Activated CD4-positive, CD25-positive, alpha-beta regulatory T cell (primary cell): ENCODE measurements around the gene NDUFC2.
"Not testable (repeated sequence)": the region's sequence is repeated elsewhere in the genome, so short reads cannot be mapped to it uniquely, and the experiment has no call there.

Experiments used
- DNase-seq, 4 experiments: peaks; one replicate each; lab custom pipeline; 2025; lab: John Stamatoyannopoulos, UW

The NDUFC2 gene

GRCh38 chr11:78054971-78055370, 24.7 kb downstream of the NDUFC2 start:
- no peak for DNase-seq

- no peak for DNase-seq
These were observed 28.5 kb downstream of the NDUFC2 start for GRCh38 chr11:78050964-78051831.

- no peak for DNase-seq
These were observed 30.3 kb downstream of the NDUFC2 start for GRCh38 chr11:78049348-78049747.

GRCh38 chr11:78048561-78048960, 31.1 kb downstream of the NDUFC2 start:
- no peak for DNase-seq

- no peak for DNase-seq
These were observed 33.2 kb downstream of the NDUFC2 start for GRCh38 chr11:78046486-78046854.

- DNase-seq, result peak; percentile 59 to 71 (median 62)
These were observed 33.7 kb downstream of the NDUFC2 start for GRCh38 chr11:78045851-78046485.

GRCh38 chr11:78044706-78045105, 35.0 kb downstream of the NDUFC2 start:
- no peak for DNase-seq

GRCh38 chr11:78041843-78042440, 37.7 kb downstream of the NDUFC2 start:
- DNase-seq, result no peak

GRCh38 chr11:78041380-78041719, 38.3 kb downstream of the NDUFC2 start:
- DNase-seq, result not testable (repeated sequence)

GRCh38 chr11:78040691-78041379, 38.8 kb downstream of the NDUFC2 start:
- DNase-seq, result no peak

GRCh38 chr11:78039919-78040671, 39.6 kb downstream of the NDUFC2 start:
- no peak for DNase-seq

GRCh38 chr11:78039391-78039918, 40.2 kb downstream of the NDUFC2 start:
- DNase-seq, result no peak

GRCh38 chr11:78038697-78039313, 40.9 kb downstream of the NDUFC2 start:
- no peak for DNase-seq

- DNase-seq, result no peak
These were observed 41.6 kb downstream of the NDUFC2 start for GRCh38 chr11:78037825-78038620.

- DNase-seq, result no peak
These were observed 42.6 kb downstream of the NDUFC2 start for GRCh38 chr11:78037056-78037455.

GRCh38 chr11:78036313-78036712, 43.3 kb downstream of the NDUFC2 start:
- DNase-seq, result no peak

GRCh38 chr11:78034623-78035022, 45.0 kb downstream of the NDUFC2 start:
- DNase-seq, result no peak

- DNase-seq, result no peak
These were observed 46.6 kb downstream of the NDUFC2 start for GRCh38 chr11:78033040-78033439.

- no peak for DNase-seq
These were observed 47.6 kb downstream of the NDUFC2 start for GRCh38 chr11:78032090-78032489.

GRCh38 chr11:78031629-78032028, 48.0 kb downstream of the NDUFC2 start:
- no peak for DNase-seq
